NK-92 treated with Interleukin-12 subunit alpha and Interleukin-12 subunit beta, amount 100 ng/mL, for 24 hours (cell line): ENCODE measurements around the gene BUB3.

Experiments
- DNase-seq: peaks from one replicate; lab custom pipeline; 2025; lab: John Stamatoyannopoulos, UW

BUB3 gene

GRCh38 chr10:123141791-123142700 lies 12.2 kb upstream of the BUB3 start:
- no peak for DNase-seq

DNA sequence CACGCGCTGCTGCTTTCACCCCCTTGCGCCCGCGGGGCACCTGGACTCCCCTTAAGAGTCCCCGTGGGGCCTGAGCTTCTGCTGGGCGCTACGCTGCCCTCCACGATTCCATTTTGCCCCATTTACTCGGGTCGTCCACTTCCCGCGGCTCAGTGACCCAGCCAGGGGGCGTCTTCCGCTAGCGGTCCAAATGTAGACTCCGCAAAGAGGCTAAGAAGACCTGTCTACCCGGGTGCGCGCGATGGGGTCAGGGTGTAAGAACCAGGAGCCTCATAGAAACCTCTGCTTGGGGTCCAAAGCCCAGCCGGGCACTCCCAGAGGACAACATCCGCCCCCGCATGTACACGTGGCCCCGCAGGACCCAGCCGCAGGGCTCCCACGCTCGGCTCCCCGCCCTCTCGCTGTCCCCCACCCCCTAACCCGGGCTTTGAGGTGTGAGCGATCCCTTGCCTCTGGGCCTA lies 11.5 kb upstream of the BUB3 start:
- no peak for DNase-seq

DNA sequence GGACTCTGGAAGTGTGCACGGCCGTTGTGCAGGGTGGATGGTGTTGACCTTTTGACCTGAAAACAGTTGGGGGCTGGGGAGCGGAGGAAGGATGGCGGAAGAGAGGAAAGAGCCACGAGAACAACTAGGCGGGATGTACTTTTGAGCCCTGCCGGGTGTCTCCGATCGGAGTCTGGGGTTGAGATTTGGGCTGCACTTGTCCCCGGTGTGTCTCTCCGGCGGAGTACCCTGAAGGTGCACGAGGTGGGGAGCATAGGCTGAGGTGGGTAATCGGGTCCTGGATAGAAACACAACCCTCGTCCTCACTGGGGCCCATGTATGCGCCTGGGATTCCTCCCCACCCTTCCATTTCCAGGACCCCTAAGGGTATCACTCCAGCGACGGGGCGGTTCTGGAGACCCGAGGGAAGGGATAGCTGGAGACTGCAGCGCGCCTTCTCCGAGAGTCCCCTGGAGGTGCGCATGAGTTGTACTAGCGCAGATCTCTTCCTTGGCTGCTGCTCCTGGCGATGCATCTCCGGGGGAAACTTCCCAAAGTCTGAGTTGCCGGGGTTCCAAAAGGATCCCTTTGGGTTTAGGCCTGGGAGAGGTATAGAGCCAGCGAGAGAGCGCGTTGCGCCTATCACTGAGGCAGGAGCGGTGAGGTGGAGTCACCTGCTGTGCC lies 10.9 kb upstream of the BUB3 start:
- no peak for DNase-seq

DNA sequence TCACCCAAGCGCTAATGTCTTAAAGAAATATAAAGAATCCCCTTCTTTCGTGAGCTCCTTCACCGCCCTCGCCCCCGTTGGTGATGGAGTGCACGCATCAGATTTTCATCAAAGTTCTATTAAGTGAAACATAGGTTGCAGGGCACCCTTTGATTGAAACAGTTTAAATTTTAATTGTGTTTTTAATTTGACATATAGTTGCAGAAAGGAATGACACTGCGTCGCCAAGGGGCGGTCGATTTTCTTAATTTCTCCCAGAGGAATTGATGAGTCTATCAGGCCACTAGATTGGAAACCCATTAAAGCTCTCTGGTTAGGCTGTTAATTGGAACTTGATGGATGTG lies 10.4 kb upstream of the BUB3 start:
- DNase-seq = no peak

DNA sequence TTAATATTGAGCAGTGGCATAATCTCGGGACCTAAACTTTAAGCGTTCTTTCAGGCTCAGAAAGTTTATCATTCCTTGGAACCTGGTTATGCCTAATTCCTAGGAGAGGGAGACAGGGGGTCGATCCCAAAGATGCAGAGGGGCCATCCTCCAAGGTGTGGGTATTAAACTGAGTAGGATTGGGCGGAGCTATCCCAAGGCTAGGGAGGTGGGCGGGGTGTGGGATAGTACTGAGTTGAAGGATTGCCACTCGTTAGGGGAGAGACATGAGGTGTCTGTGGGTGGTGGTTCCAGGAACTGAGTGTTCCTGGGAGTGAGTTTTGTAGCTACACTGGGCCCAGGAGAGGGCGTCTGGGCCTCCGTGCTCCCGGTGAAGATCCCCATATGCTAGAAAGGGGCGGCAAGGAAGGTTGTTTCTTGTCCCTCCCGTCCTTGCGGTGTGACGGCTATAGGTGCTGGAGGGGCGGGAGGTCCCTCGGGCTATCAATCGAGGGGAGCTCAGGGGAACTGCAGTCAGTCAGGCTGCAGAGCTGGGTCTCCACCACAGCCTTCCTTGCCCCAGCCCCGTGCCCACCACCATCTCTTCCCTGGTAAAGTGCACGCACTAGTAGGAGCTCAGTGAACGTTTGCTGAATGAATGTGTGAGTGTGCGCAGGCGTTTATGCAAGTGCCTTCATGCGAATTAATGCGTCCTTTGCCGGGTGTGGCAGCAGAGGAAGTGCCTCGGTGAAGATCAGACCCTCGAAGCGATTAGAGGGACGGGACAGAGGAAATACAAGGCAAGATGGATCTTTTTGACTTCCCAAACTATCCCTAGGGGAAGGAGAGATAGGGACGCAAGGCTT lies 9.3 kb upstream of the BUB3 start:
- no peak for DNase-seq

DNA sequence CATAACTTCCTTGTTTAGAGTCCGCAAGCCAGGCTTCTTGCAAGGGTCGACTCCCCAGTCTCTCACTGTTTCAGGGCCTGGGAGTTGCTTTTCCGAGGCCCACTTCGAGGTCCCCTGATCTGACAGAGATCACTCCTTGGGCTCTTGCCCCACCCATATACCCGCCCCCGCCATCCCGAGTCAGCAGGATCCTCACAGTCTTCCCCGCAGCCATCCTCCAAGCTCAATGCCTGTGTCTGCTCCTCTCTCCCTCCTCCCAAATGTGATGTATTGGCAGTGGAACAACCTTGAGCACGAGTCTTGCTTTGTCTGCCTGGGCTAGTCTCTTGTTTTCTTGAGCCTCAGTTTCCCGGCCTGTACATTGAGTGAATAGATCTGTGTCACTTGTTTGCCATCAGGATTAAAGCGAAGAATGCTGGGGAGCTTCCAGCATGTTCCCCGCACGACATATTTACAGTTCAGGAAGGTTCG lies 8.6 kb upstream of the BUB3 start:
- DNase-seq = no peak

DNA sequence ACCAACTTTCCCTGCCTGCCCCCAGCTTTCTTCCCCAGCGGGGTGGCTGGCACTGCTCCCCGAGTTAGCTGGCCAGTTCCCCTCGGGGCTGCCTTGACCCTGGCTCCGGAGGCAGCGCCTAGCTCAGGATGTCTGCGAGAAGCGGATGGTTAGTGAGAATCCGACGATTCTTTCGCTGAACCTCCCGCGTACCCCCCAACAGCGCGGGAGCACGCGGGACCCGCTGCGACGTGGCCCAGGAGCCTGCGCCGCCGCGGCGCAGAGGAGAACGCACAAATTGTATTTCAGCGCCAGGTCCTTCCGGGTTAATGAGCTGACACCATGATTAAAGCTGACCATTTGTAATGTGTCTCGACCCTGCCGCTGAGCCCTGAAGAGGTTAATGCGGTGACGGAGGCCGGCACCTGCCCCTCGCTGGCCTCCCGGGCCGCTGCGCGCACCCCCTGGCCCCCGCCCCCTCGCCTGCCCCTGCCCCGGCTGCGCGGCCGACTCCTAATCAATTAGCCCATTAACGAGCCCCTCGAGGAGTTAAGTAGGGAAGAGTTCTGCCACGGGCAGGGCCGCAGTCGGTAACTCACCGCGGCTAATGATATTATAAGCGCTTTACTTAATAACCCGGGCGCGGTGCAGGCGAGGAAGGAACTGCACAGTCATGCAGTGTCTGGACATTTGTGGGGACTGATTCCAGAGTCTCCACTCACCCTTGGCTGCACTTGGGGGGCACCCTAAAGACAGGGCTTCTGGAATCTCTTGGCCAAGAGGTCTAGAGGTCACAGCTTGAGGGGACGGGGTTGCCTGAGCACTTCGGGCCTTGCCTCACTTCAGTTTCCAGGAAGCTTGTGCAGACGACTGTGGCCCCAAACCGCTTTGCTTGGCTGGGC lies 7.9 kb upstream of the BUB3 start:
- no peak for DNase-seq

- DNase-seq = no peak
Measured at GRCh38 chr10:123146894-123147634, 7.1 kb upstream of the BUB3 start.

- no peak for DNase-seq
Measured at GRCh38 chr10:123147635-123148413, 6.4 kb upstream of the BUB3 start, which contains the start of gene HMX2. Gene HMX2, plus strand, starts transcription at chr10:123148136. Its CDS starts 243 bp downstream, at chr10:123148379.

DNA sequence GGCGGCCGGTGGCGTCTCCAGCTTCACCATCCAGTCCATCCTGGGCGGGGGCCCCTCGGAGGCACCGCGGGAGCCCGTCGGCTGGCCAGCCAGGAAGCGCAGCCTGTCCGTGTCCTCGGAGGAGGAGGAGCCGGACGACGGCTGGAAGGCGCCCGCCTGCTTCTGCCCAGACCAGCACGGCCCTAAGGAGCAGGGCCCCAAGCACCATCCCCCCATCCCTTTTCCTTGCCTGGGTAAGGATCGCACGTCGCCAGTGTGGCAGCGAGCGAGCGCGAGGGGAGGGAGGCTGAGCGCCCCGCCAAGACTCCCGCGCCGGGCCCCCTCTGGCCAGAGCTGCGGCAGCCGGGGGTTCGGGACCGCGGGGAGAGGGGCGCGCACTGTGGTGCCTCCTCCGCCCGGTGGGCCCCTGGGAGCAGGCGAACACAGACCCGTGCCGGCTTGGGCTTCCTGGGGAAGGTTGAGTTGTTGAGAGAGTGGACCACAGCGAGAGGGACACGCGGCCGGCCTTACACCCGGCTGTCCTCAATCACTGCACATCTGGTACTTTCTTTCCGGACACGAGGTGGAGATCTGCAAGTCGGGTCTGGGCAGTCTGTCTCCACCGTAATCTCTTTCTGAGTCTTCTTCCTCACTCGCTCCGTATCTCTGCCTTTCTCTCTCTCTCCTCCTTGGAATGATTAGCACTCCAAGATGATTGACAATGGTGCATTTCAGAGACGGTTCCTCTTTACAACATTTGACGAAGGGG lies 5.6 kb upstream of the BUB3 start:
- no peak for DNase-seq

DNA sequence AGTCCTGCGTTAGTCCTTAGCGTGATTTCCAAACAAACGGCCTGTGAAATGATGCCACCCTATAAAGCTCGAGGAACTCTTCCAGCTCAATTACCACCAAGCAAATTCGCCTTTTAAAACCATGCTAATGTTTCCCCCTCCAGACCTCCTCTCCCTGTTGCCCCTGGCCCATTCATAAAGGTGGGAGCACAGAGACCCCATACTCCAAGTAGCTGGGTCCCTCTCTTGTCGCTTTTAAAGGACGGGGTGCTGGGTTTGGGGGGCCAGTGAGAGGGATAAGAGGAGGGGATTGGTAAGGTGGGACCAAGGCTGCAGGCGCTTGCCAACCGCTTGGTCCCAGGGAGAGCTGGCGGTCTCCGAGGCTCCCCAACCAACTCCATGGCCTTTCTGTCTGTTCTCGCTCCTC lies 5.0 kb upstream of the BUB3 start:
- no peak for DNase-seq

GRCh38 chr10:123149568-123150270 lies 4.5 kb upstream of the BUB3 start:
- DNase-seq = no peak

- DNase-seq = no peak
Measured at GRCh38 chr10:123150271-123150985, 3.8 kb upstream of the BUB3 start.

- no peak for DNase-seq
Measured at GRCh38 chr10:123150986-123151736, 3.0 kb upstream of the BUB3 start.

DNA sequence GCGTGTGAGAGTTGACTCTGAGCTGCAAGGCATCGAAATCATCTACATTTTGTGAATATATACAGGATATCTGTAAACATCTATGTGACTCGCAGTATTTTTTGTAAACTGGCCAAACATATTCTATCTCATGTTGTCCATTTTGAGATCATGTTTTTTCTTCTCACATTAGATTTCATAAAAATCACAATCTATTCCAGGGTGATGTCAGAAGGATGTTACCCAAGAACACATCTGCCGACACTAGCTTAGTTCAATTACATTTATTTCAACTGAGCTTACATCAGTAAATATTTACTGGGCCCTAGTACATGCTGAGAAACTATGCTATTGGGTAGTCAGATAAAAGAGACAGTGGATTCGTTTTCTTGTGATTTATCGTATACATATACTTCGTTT lies 2.5 kb upstream of the BUB3 start:
- no peak for DNase-seq

- no peak for DNase-seq
Measured at GRCh38 chr10:123153486-123154091, 613 bp upstream of the BUB3 start.
